OCI-LY7 (cell line): ENCODE data around the gene KRT6C. TPM values are rescaled to one million over a fixed set of nuclear protein-coding genes. Genes with fewer than 3 reads are reported as not detected.

Experiments used
- BruUV-seq: library from RNA; stranded (reverse); fragments of 400-500 nt; replicated peaks from 2 replicates; lab custom pipeline; 2021; lab: Mats Ljungman, UMichigan
- CTCF ChIA-PET: fragments of 300-600 bp; sonication (Branson Sonifier 250); formaldehyde crosslinking; loops from one replicate; lab custom pipeline; 2022; ENCODE audit warnings: antibody characterized with exemption; ENCODE audit not compliant: unreplicated experiment; lab: Charles Lee
- POLR2A ChIA-PET: fragments of 300-600 bp; sonication (Branson Sonifier 250); formaldehyde crosslinking; loops from one replicate; lab custom pipeline; 2022; ENCODE audit warnings: antibody characterized with exemption; lab: Charles Lee
- DNase-seq: peaks from one replicate; pipeline ENCODE4 v3.0.0-alpha.2; 2015; ENCODE audit warnings: low spot score
- H2AFZ ChIP-seq: fragments of 200-600 bp; sonication (generic), shearing (Covaris generic); 2 replicates; pipeline ENCODE4 v1.6.1; 2014; ENCODE audit warnings: mild to moderate bottlenecking, antibody characterized with exemption, low read length, moderate library complexity
- H3K27ac ChIP-seq: fragments of 200-600 bp; sonication (generic); 2 replicates; pipeline ENCODE4 v1.5.1; 2014; ENCODE audit warnings: mixed run types, low read depth, mild to moderate bottlenecking, moderate library complexity, low read length, inconsistent platforms; ENCODE audit not compliant: poor library complexity, severe bottlenecking
- H3K36me3 ChIP-seq: fragments of 200-600 bp; sonication (generic); 2 replicates; pipeline ENCODE4 v1.6.1; 2014; ENCODE audit warnings: mild to moderate bottlenecking, antibody characterized with exemption, low read length, moderate library complexity, mixed read lengths; ENCODE audit not compliant: insufficient read depth
- H3K4me1 ChIP-seq: fragments of 200-600 bp; sonication (generic); 2 replicates; pipeline ENCODE4 v1.5.1; 2014; ENCODE audit warnings: mild to moderate bottlenecking, low read length; ENCODE audit not compliant: insufficient read depth, poor library complexity, severe bottlenecking
- H3K4me2 ChIP-seq: fragments of 200-600 bp; sonication (generic); 2 replicates; pipeline ENCODE4 v1.6.1; 2014; ENCODE audit warnings: mild to moderate bottlenecking, low read length
- H3K4me3 ChIP-seq: fragments of 200-600 bp; sonication (generic); 2 replicates; pipeline ENCODE4 v1.5.1; 2014; ENCODE audit warnings: mild to moderate bottlenecking, low read depth, low read length; ENCODE audit not compliant: poor library complexity, severe bottlenecking
- H3K79me2 ChIP-seq: fragments of 200-600 bp; sonication (generic); 2 replicates; pipeline ENCODE4 v1.6.1; 2016; ENCODE audit warnings: low read depth, mild to moderate bottlenecking, low read length, moderate library complexity, mixed read lengths; ENCODE audit not compliant: insufficient read depth
- H3K9me2 ChIP-seq: fragments of 200-600 bp; sonication (generic); 2 replicates; pipeline ENCODE4 v1.6.1; 2016; ENCODE audit warnings: mild to moderate bottlenecking, low read length, mixed read lengths; ENCODE audit not compliant: insufficient read depth
- H3K9me3 ChIP-seq: fragments of 200-600 bp; sonication (generic); 2 replicates; pipeline ENCODE4 v1.6.1; 2014; ENCODE audit warnings: mild to moderate bottlenecking, mixed run types, low read length, mixed read lengths
- H4K20me1 ChIP-seq: fragments of 200-600 bp; sonication (generic); 2 replicates; pipeline ENCODE4 v1.6.1; 2014; ENCODE audit warnings: mild to moderate bottlenecking, antibody characterized with exemption, low read length, moderate library complexity, mixed read lengths; ENCODE audit not compliant: insufficient read depth
- EZH2phosphoT487 ChIP-seq: fragments of 200-600 bp; sonication (generic); IDR thresholded peaks from 2 replicates; pipeline ENCODE4 v1.6.1; 2018; ENCODE audit warnings: low read depth, borderline replicate concordance, mild to moderate bottlenecking, mixed run types, antibody characterized with exemption, low read length, moderate library complexity, mixed read lengths
- intact Hi-C: fragments of 100-400 bp; cut with micrococcal nuclease; formaldehyde crosslinking; loops from one replicate; pipeline ENCODE4 v1.10.0; 2022; ENCODE audit not compliant: unreplicated experiment
- total RNA-seq, 2 experiments: library from RNA; depleted of rRNA in 1 of 2; stranded (reverse); fragments of >200 nt in 1 of 2; shearing (Covaris generic) in 1 of 2; gene quantifications; 2 replicates each; pipeline ENCODE4 v1.2.3, GENCODE V29; 2014 to 2022
- TF ChIP-seq, protein P1 (sequence below): fragments of 200-600 bp; sonication (generic); conservative IDR thresholded peaks from 2 replicates; pipeline ENCODE4 v1.5.1; 2014; ENCODE audit warnings: mild to moderate bottlenecking, antibody characterized with exemption, low read length, moderate library complexity, mixed read lengths

The KRT6C gene
- total RNA-seq, 2 experiments from 2014 or later, result not detected

DNA sequence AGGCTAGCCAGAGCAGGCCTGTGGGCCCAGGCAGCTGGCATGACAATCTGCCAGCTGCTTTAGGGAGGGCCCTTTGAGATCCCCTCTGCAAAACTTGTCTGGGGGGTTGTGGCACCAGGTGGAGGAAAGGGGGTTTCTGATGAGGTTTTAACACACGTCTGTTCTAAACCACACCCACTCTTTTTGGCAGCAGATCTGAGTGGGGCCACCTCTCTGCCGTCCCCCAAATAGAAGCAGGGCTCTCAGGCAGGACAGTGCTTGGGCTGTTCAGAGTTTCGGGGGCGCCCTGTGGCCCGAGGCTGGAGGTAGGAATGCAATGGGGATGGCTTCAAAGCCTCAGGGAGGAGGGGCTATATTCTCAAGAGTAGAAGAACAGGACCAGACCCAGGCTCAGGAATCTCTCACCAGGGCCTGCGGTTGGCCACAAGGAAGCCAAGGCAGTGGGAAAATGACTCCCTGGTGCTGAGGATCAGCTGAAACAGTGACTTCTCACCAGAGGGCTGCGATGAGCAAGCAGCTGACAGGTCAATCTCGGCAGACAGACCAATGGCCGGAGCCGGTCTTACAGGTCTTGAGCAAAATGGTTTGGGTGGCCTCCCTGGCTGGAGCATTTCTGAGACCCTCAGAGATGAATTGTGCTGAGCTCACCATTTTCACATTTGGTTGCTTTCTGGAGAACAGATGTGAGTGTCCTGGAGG, 48.1 kb upstream of the KRT6C start:
- no peaks in the 10 kb centered on the region for H4K20me1 ChIP-seq
- H3K27ac ChIP-seq, result no peak overlapping the region
- DNase-seq, result no peak
- TF ChIP-seq EZH2phosphoT487, result no peak
- TF ChIP-seq, protein P1, sequence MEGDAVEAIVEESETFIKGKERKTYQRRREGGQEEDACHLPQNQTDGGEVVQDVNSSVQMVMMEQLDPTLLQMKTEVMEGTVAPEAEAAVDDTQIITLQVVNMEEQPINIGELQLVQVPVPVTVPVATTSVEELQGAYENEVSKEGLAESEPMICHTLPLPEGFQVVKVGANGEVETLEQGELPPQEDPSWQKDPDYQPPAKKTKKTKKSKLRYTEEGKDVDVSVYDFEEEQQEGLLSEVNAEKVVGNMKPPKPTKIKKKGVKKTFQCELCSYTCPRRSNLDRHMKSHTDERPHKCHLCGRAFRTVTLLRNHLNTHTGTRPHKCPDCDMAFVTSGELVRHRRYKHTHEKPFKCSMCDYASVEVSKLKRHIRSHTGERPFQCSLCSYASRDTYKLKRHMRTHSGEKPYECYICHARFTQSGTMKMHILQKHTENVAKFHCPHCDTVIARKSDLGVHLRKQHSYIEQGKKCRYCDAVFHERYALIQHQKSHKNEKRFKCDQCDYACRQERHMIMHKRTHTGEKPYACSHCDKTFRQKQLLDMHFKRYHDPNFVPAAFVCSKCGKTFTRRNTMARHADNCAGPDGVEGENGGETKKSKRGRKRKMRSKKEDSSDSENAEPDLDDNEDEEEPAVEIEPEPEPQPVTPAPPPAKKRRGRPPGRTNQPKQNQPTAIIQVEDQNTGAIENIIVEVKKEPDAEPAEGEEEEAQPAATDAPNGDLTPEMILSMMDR, result no peak
- H3K4me3 ChIP-seq, result no peak overlapping the region
- no peaks in the 10 kb centered on the region for H3K36me3 ChIP-seq
- H3K9me3 ChIP-seq, result no peaks in the 10 kb centered on the region
- H3K4me2 ChIP-seq, result no peak overlapping the region
- no peaks in the 10 kb centered on the region for H3K79me2 ChIP-seq
- ChIA-PET CTCF (no interaction called here), POLR2A (interaction anchor here (1.4 kb wide), 1 partner anchor 10 kb away, joined by 3 read pairs; no protein-coding TSS in a partner anchor)
- BruUV-seq, result no TSS peak
- intact Hi-C loops, result no loop called here
- no peaks in the 10 kb centered on the region for H3K9me2 ChIP-seq
- no peak overlapping the region for H2AFZ ChIP-seq
- no peaks in the 10 kb centered on the region for H3K4me1 ChIP-seq

DNA sequence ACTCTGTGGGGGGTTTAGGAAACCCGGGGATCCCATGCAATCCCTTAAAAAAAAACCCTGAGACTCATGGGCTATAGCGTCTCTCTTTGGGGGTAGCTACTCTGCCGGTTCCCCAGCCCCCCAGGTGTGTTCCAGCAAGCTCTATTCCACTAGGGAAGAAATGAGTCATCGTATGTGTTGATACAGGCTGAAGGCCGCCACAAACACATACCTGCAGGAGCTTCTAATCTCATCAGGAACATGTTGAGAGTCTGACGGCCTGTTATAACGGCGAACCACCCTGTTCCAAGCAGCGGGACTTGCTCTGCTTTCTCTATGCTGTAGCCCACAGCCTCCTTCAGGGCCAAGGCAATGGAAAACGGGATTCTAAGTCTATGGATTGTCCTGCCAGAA, 47.6 kb upstream of the KRT6C start:
- POLR2A ChIA-PET, result interaction anchor here (1.4 kb wide), 1 partner anchor 11 kb away, joined by 3 read pairs; no protein-coding TSS in a partner anchor
- Histone ChIP-seq H3K4me3 (no peak overlapping the region), H3K36me3 (no peaks in the 10 kb centered on the region), H3K79me2 (no peaks in the 10 kb centered on the region), H2AFZ (no peak overlapping the region), H3K4me1 (no peaks in the 10 kb centered on the region), H3K4me2 (no peak overlapping the region), H4K20me1 (no peaks in the 10 kb centered on the region), H3K9me2 (no peaks in the 10 kb centered on the region), H3K27ac (no peak overlapping the region), H3K9me3 (no peaks in the 10 kb centered on the region)
- intact Hi-C loops, result no loop called here
- CTCF ChIA-PET, result no interaction called here
- TF ChIP-seq, protein P1, result no peak
- TF ChIP-seq EZH2phosphoT487, result no peak
- no TSS peak for BruUV-seq
- DNase-seq, result no peak
